HepG2 (cell line): ENCODE measurements around the gene ACSF3. TPM values are rescaled to one million over a fixed set of nuclear protein-coding genes. Genes with fewer than 3 reads are reported as not detected.

Experiments
- DR1 ChIP-seq: sonication (generic); formaldehyde crosslinking; IDR thresholded peaks from 2 replicates; pipeline ENCODE4 v1.8.0; 2021; ENCODE audit warnings: mild to moderate bottlenecking, missing genetic modification reagents, inconsistent platforms
- ESRRA ChIP-seq: sonication (generic); formaldehyde crosslinking; IDR thresholded peaks from 2 replicates; pipeline ENCODE4 v1.5.1; 2020; ENCODE audit warnings: mild to moderate bottlenecking, low read depth, missing genetic modification reagents
- MED13 ChIP-seq: sonication (generic); formaldehyde crosslinking; IDR thresholded peaks from 2 replicates; pipeline ENCODE4 v1.5.0; 2020; ENCODE audit warnings: missing genetic modification reagents
- MEIS2 ChIP-seq: sonication (generic); formaldehyde crosslinking; IDR thresholded peaks from 2 replicates; pipeline ENCODE4 v1.9.0; 2021; ENCODE audit warnings: mild to moderate bottlenecking, missing genetic modification reagents
- NFE2L1 ChIP-seq: sonication (generic); formaldehyde crosslinking; IDR thresholded peaks from 2 replicates; pipeline ENCODE4 v1.4.0; 2020; ENCODE audit warnings: missing genetic modification reagents, mild to moderate bottlenecking, borderline replicate concordance
- NFKBIZ ChIP-seq: IDR thresholded peaks from 2 replicates; pipeline ENCODE4 v1.6.1; 2018; ENCODE audit warnings: missing genetic modification reagents, missing compliant biosample characterization
- ZBTB1 ChIP-seq: sonication (generic); formaldehyde crosslinking; IDR thresholded peaks from 2 replicates; pipeline ENCODE4 v1.4.0; 2020; ENCODE audit warnings: missing genetic modification reagents, borderline replicate concordance
- ZBTB38 ChIP-seq: sonication (generic); formaldehyde crosslinking; IDR thresholded peaks from 2 replicates; pipeline ENCODE4 v1.5.1; 2020; ENCODE audit warnings: mild to moderate bottlenecking, missing genetic modification reagents
- ZKSCAN1 ChIP-seq: fragments of 150-350 bp; IDR thresholded peaks from 2 replicates; pipeline ENCODE4 v1.6.1; 2014; ENCODE audit warnings: low read length
- ZNF121 ChIP-seq: sonication (generic); formaldehyde crosslinking; IDR thresholded peaks from 2 replicates; pipeline ENCODE4 v1.5.0; 2020; ENCODE audit warnings: mild to moderate bottlenecking, missing genetic modification reagents
- ZNF235 ChIP-seq: sonication (generic); formaldehyde crosslinking; IDR thresholded peaks from 2 replicates; pipeline ENCODE4 v1.8.1; 2023; ENCODE audit warnings: mild to moderate bottlenecking, missing genetic modification reagents, borderline replicate concordance
- ZNF451 ChIP-seq: sonication (generic); formaldehyde crosslinking; IDR thresholded peaks from 2 replicates; pipeline ENCODE4 v1.5.0; 2020; ENCODE audit warnings: mild to moderate bottlenecking, missing genetic modification reagents
- ZNF564 ChIP-seq: sonication (generic); formaldehyde crosslinking; IDR thresholded peaks from 2 replicates; pipeline ENCODE4 v1.8.1; 2023; ENCODE audit warnings: mild to moderate bottlenecking, missing genetic modification reagents
- ZNF709 ChIP-seq: sonication (generic); formaldehyde crosslinking; IDR thresholded peaks from 2 replicates; pipeline ENCODE4 v1.5.0; 2020; ENCODE audit warnings: mild to moderate bottlenecking, missing genetic modification reagents
- ZSCAN20 ChIP-seq: sonication (generic); formaldehyde crosslinking; IDR thresholded peaks from 2 replicates; pipeline ENCODE4 v1.4.0; 2020; ENCODE audit warnings: missing genetic modification reagents, mild to moderate bottlenecking, borderline replicate concordance
- ZSCAN9 ChIP-seq: IDR thresholded peaks from 2 replicates; pipeline ENCODE4 v1.6.1; 2016; ENCODE audit warnings: borderline replicate concordance
- polyA plus RNA-seq, 8 experiments: library from polyadenylated mRNA; depleted of rRNA in 3 of 8; stranded (reverse) in 7 of 8; unstranded in 1 of 8; fragments of >200 nt; fragmentation: Illumina TruSeq in 4 of 8; extraction: Trizol in 4 of 8; gene quantifications; 2 replicates each; pipeline versions ENCODE4 v1.2.1 to v1.2.3, GENCODE V29; 2011 to 2016; ENCODE audit warnings: low read depth in 4 of 8, missing spikeins in 1 of 8, mixed read lengths in 1 of 8; ENCODE audit not compliant: insufficient read depth in 1 of 8
- total RNA-seq, 5 experiments: library from RNA; depleted of rRNA; stranded (reverse); fragments of >200 nt; fragmentation: Illumina TruSeq; extraction: Trizol; gene quantifications; 2 replicates each; pipeline ENCODE4 v1.2.3, GENCODE V29; 2016; ENCODE audit warnings: low read depth in 1 of 5
- TF ChIP-seq, protein P1 (sequence below): sonication (generic); formaldehyde crosslinking; IDR thresholded peaks from 2 replicates; pipeline ENCODE4 v1.4.0; 2020; ENCODE audit warnings: missing genetic modification reagents, borderline replicate concordance
- TF ChIP-seq, protein P2 (sequence below): sonication (generic); formaldehyde crosslinking; IDR thresholded peaks from 2 replicates; pipeline ENCODE4 v1.8.1; 2023; ENCODE audit warnings: mild to moderate bottlenecking, missing genetic modification reagents
- TF ChIP-seq, protein P3 (sequence below): IDR thresholded peaks from 2 replicates; pipeline ENCODE4 v1.6.1; 2016; ENCODE audit warnings: low read depth, control low read depth
- TF ChIP-seq, protein P4 (sequence below): sonication (generic); formaldehyde crosslinking; IDR thresholded peaks from 2 replicates; pipeline ENCODE4 v1.4.0; 2020; ENCODE audit warnings: missing genetic modification reagents
- TF ChIP-seq, protein P5 (sequence below): sonication (generic); formaldehyde crosslinking; IDR thresholded peaks from 2 replicates; pipeline ENCODE4 v1.4.0; 2020; ENCODE audit warnings: missing genetic modification reagents; ENCODE audit errors: not compliant biosample characterization

ACSF3 gene
- total and polyA plus RNA-seq, 2 of the 13 experiments (the other 11 are each of a cell fraction or from before 2014, with no cell fraction given), result 14.9 to 30.6 TPM

DNA sequence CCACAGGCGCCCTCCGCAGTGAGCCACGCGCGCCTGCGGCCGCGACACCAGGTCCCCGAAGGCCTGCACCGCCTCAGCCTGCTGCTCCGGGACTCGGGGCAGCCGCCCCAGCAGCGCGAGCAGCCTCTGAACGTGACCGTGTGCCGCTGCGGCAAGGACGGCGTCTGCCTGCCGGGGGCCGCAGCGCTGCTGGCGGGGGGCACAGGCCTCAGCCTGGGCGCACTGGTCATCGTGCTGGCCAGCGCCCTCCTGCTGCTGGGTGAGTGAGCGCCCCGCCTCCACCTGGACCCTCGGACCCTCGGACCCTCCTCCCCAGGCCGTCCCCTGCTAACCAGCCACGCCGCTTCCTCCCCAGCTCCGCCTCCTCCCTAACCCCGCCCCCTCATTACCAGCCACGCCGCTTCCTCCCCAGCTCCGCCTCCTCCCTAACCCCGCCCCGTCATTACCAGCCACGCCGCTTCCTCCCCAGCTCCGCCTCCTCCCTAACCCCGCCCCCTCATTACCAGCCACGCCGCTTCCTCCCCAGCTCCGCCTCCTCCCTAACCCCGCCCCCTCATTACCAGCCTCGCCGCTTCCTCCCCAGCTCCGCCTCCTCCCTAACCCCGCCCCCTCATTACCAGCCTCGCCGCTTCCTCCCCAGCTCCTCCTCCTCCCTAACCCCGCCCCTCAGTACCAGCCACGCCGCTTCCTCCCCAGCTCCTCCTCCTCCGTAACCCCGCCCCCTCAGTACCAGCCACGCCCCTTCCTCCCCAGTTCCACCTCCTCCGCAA lies 98.7 kb downstream of the ACSF3 start (continued):
- TF ChIP-seq MEIS2 (CRISPR knock-in tag) (peak; percentile 92), ZSCAN20 (CRISPR knock-in tag) (peak; percentile 90; the same call in 1 of the 2 replicates), ZBTB38 (CRISPR knock-in tag) (peak; percentile 93), NFKBIZ (peak; percentile 71; the same call in 1 of the 2 replicates), DR1 (CRISPR knock-in tag) (peak; percentile 28; the same call in 1 of the 2 replicates), ZKSCAN1 (peak; percentile 64), NFE2L1 (CRISPR knock-in tag) (0 out of 2 replicates have a peak, but pooled peaks have one; percentile 45), ZNF451 (CRISPR knock-in tag) (peak; percentile 90), ZBTB1 (CRISPR knock-in tag) (peak; percentile 84; the same call in 1 of the 2 replicates), ZSCAN9 (peak; percentile 48; the same call in 1 of the 2 replicates), ESRRA (CRISPR knock-in tag) (peak; percentile 78; the same call in 1 of the 2 replicates), ZNF235 (CRISPR knock-in tag) (0 out of 2 replicates have a peak, but pooled peaks have one; percentile 70), MED13 (CRISPR knock-in tag) (peak; percentile 73; the same call in 1 of the 2 replicates), ZNF564 (peak; percentile 82; the same call in 1 of the 2 replicates), ZNF121 (CRISPR knock-in tag) (peak; percentile 82), ZNF709 (CRISPR knock-in tag) (peak; percentile 71; the same call in 1 of the 2 replicates)
- TF ChIP-seq, protein P1, sequence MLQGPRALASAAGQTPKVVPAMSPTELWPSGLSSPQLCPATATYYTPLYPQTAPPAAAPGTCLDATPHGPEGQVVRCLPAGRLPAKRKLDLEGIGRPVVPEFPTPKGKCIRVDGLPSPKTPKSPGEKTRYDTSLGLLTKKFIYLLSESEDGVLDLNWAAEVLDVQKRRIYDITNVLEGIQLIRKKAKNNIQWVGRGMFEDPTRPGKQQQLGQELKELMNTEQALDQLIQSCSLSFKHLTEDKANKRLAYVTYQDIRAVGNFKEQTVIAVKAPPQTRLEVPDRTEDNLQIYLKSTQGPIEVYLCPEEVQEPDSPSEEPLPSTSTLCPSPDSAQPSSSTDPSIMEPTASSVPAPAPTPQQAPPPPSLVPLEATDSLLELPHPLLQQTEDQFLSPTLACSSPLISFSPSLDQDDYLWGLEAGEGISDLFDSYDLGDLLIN (CRISPR knock-in tag), result peak; percentile 86; the same call in 1 of the 2 replicates
- TF ChIP-seq, protein P2, sequence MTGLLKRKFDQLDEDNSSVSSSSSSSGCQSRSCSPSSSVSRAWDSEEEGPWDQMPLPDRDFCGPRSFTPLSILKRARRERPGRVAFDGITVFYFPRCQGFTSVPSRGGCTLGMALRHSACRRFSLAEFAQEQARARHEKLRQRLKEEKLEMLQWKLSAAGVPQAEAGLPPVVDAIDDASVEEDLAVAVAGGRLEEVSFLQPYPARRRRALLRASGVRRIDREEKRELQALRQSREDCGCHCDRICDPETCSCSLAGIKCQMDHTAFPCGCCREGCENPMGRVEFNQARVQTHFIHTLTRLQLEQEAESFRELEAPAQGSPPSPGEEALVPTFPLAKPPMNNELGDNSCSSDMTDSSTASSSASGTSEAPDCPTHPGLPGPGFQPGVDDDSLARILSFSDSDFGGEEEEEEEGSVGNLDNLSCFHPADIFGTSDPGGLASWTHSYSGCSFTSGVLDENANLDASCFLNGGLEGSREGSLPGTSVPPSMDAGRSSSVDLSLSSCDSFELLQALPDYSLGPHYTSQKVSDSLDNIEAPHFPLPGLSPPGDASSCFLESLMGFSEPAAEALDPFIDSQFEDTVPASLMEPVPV, result peak; percentile 73
- TF ChIP-seq, protein P3, sequence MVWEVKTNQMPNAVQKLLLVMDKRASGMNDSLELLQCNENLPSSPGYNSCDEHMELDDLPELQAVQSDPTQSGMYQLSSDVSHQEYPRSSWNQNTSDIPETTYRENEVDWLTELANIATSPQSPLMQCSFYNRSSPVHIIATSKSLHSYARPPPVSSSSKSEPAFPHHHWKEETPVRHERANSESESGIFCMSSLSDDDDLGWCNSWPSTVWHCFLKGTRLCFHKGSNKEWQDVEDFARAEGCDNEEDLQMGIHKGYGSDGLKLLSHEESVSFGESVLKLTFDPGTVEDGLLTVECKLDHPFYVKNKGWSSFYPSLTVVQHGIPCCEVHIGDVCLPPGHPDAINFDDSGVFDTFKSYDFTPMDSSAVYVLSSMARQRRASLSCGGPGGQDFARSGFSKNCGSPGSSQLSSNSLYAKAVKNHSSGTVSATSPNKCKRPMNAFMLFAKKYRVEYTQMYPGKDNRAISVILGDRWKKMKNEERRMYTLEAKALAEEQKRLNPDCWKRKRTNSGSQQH (CRISPR knock-in tag), result peak; percentile 71; the same call in 1 of the 2 replicates
- TF ChIP-seq, protein P4, sequence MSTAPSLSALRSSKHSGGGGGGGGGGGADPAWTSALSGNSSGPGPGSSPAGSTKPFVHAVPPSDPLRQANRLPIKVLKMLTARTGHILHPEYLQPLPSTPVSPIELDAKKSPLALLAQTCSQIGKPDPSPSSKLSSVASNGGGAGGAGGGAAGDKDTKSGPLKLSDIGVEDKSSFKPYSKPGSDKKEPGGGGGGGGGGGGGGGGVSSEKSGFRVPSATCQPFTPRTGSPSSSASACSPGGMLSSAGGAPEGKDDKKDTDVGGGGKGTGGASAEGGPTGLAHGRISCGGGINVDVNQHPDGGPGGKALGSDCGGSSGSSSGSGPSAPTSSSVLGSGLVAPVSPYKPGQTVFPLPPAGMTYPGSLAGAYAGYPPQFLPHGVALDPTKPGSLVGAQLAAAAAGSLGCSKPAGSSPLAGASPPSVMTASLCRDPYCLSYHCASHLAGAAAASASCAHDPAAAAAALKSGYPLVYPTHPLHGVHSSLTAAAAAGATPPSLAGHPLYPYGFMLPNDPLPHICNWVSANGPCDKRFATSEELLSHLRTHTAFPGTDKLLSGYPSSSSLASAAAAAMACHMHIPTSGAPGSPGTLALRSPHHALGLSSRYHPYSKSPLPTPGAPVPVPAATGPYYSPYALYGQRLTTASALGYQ (CRISPR knock-in tag), result peak; percentile 67; the same call in 1 of the 2 replicates
- TF ChIP-seq, protein P5, sequence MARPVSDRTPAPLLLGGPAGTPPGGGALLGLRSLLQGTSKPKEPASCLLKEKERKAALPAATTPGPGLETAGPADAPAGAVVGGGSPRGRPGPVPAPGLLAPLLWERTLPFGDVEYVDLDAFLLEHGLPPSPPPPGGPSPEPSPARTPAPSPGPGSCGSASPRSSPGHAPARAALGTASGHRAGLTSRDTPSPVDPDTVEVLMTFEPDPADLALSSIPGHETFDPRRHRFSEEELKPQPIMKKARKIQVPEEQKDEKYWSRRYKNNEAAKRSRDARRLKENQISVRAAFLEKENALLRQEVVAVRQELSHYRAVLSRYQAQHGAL (CRISPR knock-in tag), result peak; percentile 95
